Neural cell (in vitro differentiated cells): Measurements from ENCODE around the gene PDE2A. TPM values are rescaled to one million over a fixed set of nuclear protein-coding genes. Genes with fewer than 3 reads are reported as not detected.

Source experiments
- H2AFZ ChIP-seq: fragments of 200-600, 300-800 bp; sonication (generic), shearing (Covaris generic); 2 replicates; pipeline ENCODE4 v1.6.0; 2014; ENCODE audit warnings: low read depth, mild to moderate bottlenecking, antibody characterized with exemption, low read length, moderate library complexity
- H3F3A ChIP-seq: fragments of 200-600 bp; shearing (Covaris generic); 2 replicates; pipeline ENCODE4 v1.6.1; 2016; ENCODE audit warnings: mild to moderate bottlenecking, moderate library complexity, mixed read lengths, antibody characterized with exemption, low read length; ENCODE audit not compliant: insufficient read depth, poor library complexity, severe bottlenecking
- H3K27ac ChIP-seq: fragments of 200-600, 300-800 bp; sonication (generic), shearing (Covaris generic); 2 replicates; pipeline ENCODE4 v1.5.1; 2014; ENCODE audit warnings: mild to moderate bottlenecking, low read length, moderate library complexity
- H3K27me3 ChIP-seq: fragments of 300-800, 200-600 bp; sonication (generic), shearing (Covaris generic); 2 replicates; pipeline ENCODE4 v1.6.0; 2014; ENCODE audit warnings: mild to moderate bottlenecking, low read depth, low read length, moderate library complexity; ENCODE audit not compliant: insufficient read depth
- H3K36me3 ChIP-seq: fragments of 300-800, 200-600 bp; sonication (generic), shearing (Covaris generic); 2 replicates; pipeline ENCODE4 v1.5.1; 2014; ENCODE audit warnings: mild to moderate bottlenecking, antibody characterized with exemption, low read length, moderate library complexity; ENCODE audit not compliant: insufficient read depth
- H3K4me2 ChIP-seq: fragments of 300-800, 200-600 bp; sonication (generic), shearing (Covaris generic); 2 replicates; pipeline ENCODE4 v1.6.0; 2014; ENCODE audit warnings: mild to moderate bottlenecking, low read length
- H3K4me3 ChIP-seq: fragments of 300-800, 200-600 bp; sonication (generic), shearing (Covaris generic); 2 replicates; pipeline ENCODE4 v1.5.1; 2014; ENCODE audit warnings: mild to moderate bottlenecking, low read length, moderate library complexity
- H3K79me2 ChIP-seq: fragments of 200-600 bp; shearing (Covaris generic); replicated peaks from 2 replicates; pipeline ENCODE4 v1.6.0; 2014; ENCODE audit warnings: mild to moderate bottlenecking, low read length, moderate library complexity; ENCODE audit not compliant: insufficient read depth
- H3K9ac ChIP-seq: fragments of 300-800, 200-600 bp; sonication (generic), shearing (Covaris generic); 2 replicates; pipeline ENCODE4 v1.6.1; 2016; ENCODE audit warnings: mild to moderate bottlenecking, low read length, mixed read lengths
- H3K9me2 ChIP-seq: fragments of 200-600 bp; shearing (Covaris generic); 2 replicates; pipeline ENCODE4 v1.6.1; 2016; ENCODE audit warnings: mild to moderate bottlenecking, low read length, mixed read lengths; ENCODE audit not compliant: insufficient read depth
- H3K9me3 ChIP-seq: fragments of 200-600, 300-800 bp; sonication (generic), shearing (Covaris generic); 2 replicates; pipeline ENCODE4 v1.6.1; 2016; ENCODE audit warnings: mild to moderate bottlenecking, mixed run types, low read length, moderate library complexity, mixed read lengths
- H4K20me1 ChIP-seq: fragments of 200-600 bp; shearing (Covaris generic); 2 replicates; pipeline ENCODE4 v1.6.1; 2016; ENCODE audit warnings: mild to moderate bottlenecking, mixed run types; ENCODE audit not compliant: insufficient read depth
- EP300 ChIP-seq: fragments of 450-650 bp; conservative IDR thresholded peaks from 2 replicates; pipeline ENCODE4 v1.6.1; 2014; ENCODE audit warnings: antibody characterized with exemption, mild to moderate bottlenecking, moderate library complexity; ENCODE audit not compliant: poor library complexity, severe bottlenecking
- EZH2 ChIP-seq: fragments of 200-600, 300-800 bp; shearing (Covaris generic), sonication (generic); IDR thresholded peaks from 2 replicates; pipeline ENCODE4 v1.6.1; 2014; ENCODE audit warnings: antibody characterized with exemption, low read length, borderline replicate concordance, mild to moderate bottlenecking; ENCODE audit not compliant: insufficient read depth, poor library complexity, severe bottlenecking
- MXI1 ChIP-seq: fragments of 450-650 bp; conservative IDR thresholded peaks from 2 replicates; pipeline ENCODE4 v1.6.1; 2014; ENCODE audit warnings: antibody characterized with exemption, mild to moderate bottlenecking; ENCODE audit not compliant: poor library complexity, severe bottlenecking
- POLR2AphosphoS5 ChIP-seq: IDR thresholded peaks from 2 replicates; pipeline ENCODE4 v1.6.1; 2012
- RAD21 ChIP-seq: fragments of 450-650 bp; conservative IDR thresholded peaks from 2 replicates; pipeline ENCODE4 v1.6.1; 2014; ENCODE audit warnings: antibody characterized with exemption, mild to moderate bottlenecking, moderate library complexity
- SMC3 ChIP-seq: fragments of 450-650 bp; conservative IDR thresholded peaks from 2 replicates; pipeline ENCODE4 v1.6.1; 2014; ENCODE audit warnings: antibody characterized with exemption, mild to moderate bottlenecking, moderate library complexity; ENCODE audit not compliant: poor library complexity
- TAF1 ChIP-seq: IDR thresholded peaks from 2 replicates; pipeline ENCODE4 v1.6.1; 2012; ENCODE audit warnings: low read depth
- polyA plus RNA-seq: library from polyadenylated mRNA; depleted of rRNA; stranded (reverse); fragments of >200 nt; gene quantifications from 2 replicates; pipeline ENCODE4 v1.2.3, GENCODE V29; 2014
- TF ChIP-seq, protein P1 (sequence below): IDR thresholded peaks from 2 replicates; pipeline ENCODE4 v1.6.1; 2012; ENCODE audit warnings: borderline replicate concordance
- TF ChIP-seq, protein P2 (sequence below): fragments of 450-650 bp; IDR thresholded peaks from 2 replicates; pipeline ENCODE4 v1.5.1; 2014; ENCODE audit warnings: antibody characterized with exemption, mild to moderate bottlenecking, moderate library complexity; ENCODE audit not compliant: poor library complexity, severe bottlenecking

PDE2A gene
- polyA plus RNA-seq, 1 donor from 2014 or later: 11.6 TPM

DNA sequence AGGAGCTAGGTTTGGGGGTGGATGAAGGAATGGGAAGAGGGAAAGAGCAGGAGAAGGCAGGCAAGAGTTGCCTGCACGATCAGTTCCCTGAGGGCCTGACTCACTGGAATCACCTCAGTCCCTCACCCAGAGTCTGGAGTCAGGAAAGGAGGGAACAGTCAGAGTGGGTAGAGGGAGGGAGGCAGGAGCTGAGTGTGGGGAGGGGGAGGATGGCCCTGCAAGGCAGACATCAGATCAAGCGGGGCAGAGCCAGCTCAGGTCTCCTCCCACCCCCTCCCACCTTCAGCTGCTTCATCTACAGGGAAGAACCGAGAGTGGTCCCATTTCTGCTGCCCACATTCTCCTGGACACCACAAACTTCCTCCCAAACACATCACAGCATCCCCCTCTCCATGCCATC lies 58.9 kb downstream of the PDE2A start:
- no peak for TF ChIP-seq EP300
- TF ChIP-seq RAD21: no peak
- no peak for TF ChIP-seq MXI1
- TF ChIP-seq, protein P1, sequence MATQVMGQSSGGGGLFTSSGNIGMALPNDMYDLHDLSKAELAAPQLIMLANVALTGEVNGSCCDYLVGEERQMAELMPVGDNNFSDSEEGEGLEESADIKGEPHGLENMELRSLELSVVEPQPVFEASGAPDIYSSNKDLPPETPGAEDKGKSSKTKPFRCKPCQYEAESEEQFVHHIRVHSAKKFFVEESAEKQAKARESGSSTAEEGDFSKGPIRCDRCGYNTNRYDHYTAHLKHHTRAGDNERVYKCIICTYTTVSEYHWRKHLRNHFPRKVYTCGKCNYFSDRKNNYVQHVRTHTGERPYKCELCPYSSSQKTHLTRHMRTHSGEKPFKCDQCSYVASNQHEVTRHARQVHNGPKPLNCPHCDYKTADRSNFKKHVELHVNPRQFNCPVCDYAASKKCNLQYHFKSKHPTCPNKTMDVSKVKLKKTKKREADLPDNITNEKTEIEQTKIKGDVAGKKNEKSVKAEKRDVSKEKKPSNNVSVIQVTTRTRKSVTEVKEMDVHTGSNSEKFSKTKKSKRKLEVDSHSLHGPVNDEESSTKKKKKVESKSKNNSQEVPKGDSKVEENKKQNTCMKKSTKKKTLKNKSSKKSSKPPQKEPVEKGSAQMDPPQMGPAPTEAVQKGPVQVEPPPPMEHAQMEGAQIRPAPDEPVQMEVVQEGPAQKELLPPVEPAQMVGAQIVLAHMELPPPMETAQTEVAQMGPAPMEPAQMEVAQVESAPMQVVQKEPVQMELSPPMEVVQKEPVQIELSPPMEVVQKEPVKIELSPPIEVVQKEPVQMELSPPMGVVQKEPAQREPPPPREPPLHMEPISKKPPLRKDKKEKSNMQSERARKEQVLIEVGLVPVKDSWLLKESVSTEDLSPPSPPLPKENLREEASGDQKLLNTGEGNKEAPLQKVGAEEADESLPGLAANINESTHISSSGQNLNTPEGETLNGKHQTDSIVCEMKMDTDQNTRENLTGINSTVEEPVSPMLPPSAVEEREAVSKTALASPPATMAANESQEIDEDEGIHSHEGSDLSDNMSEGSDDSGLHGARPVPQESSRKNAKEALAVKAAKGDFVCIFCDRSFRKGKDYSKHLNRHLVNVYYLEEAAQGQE: no peak
- no peak for TF ChIP-seq SMC3
- no peak for TF ChIP-seq EZH2
- TF ChIP-seq, protein P2, sequence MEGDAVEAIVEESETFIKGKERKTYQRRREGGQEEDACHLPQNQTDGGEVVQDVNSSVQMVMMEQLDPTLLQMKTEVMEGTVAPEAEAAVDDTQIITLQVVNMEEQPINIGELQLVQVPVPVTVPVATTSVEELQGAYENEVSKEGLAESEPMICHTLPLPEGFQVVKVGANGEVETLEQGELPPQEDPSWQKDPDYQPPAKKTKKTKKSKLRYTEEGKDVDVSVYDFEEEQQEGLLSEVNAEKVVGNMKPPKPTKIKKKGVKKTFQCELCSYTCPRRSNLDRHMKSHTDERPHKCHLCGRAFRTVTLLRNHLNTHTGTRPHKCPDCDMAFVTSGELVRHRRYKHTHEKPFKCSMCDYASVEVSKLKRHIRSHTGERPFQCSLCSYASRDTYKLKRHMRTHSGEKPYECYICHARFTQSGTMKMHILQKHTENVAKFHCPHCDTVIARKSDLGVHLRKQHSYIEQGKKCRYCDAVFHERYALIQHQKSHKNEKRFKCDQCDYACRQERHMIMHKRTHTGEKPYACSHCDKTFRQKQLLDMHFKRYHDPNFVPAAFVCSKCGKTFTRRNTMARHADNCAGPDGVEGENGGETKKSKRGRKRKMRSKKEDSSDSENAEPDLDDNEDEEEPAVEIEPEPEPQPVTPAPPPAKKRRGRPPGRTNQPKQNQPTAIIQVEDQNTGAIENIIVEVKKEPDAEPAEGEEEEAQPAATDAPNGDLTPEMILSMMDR: no peak
- no peak for TF ChIP-seq TAF1
- no peak for TF ChIP-seq POLR2AphosphoS5
- Histone ChIP-seq H3K4me2 (no peak overlapping the region), H3K9me3 (no peaks in the 10 kb centered on the region), H4K20me1 (no peaks in the 10 kb centered on the region), H3K36me3 (no peaks in the 10 kb centered on the region), H2AFZ (no peak overlapping the region), H3K4me3 (no peak overlapping the region), H3K79me2 (no peaks in the 10 kb centered on the region), H3K9me2 (no peaks in the 10 kb centered on the region), H3K9ac (no peak overlapping the region), H3K27ac (no peak overlapping the region), H3K27me3 (no peaks in the 10 kb centered on the region), H3F3A (no peaks in the 10 kb centered on the region)

DNA sequence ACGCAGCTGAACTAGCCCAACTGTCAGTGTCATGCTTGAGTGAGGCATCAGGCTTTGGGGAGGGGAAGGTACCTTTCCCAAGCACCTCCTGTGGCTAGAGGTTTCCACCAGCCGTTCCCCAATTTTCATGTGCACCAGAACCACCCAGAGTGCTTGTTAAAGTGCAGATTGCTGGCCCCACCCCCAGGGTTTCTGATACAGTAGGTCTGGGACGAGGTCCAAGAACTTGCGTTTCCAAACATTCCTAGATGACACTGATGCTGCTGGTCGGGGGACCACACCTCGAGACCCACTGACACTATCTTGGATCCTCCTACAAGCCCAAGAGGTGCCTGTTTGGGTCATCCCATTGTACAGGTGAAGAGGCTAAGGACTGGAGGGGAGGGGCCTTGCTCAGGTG lies 59.8 kb downstream of the PDE2A start:
- H3K27me3 ChIP-seq: no peaks in the 10 kb centered on the region
- H4K20me1 ChIP-seq: no peaks in the 10 kb centered on the region
- H3K27ac ChIP-seq: no peak overlapping the region
- no peaks in the 10 kb centered on the region for H3K9me2 ChIP-seq
- H3K9ac ChIP-seq: no peak overlapping the region
- H3F3A ChIP-seq: no peaks in the 10 kb centered on the region
- H2AFZ ChIP-seq: no peak overlapping the region
- no peaks in the 10 kb centered on the region for H3K79me2 ChIP-seq
- H3K4me2 ChIP-seq: no peak overlapping the region
- no peak for TF ChIP-seq MXI1
- TF ChIP-seq, protein P1: no peak
- TF ChIP-seq EZH2: no peak
- no peak for TF ChIP-seq EP300
- TF ChIP-seq SMC3: no peak
- TF ChIP-seq, protein P2: no peak
- H3K9me3 ChIP-seq: no peaks in the 10 kb centered on the region
- H3K4me3 ChIP-seq: no peak overlapping the region
- H3K36me3 ChIP-seq: no peaks in the 10 kb centered on the region
